Measurements from ENCODE around the gene CNKSR3.

Gene CNKSR3

GRCh38 chr6:154359161-154359574 is 151.3 kb downstream of the CNKSR3 start:
- no peak overlapping the region for H3K27ac ChIP-seq (ENCODE audit: insufficient read depth, low read length, poor library complexity, severe bottlenecking)
- H3K9me3 ChIP-seq (ENCODE audit: control insufficient read depth, low read length), result no peaks in the 10 kb centered on the region
- DNase-seq, result no peak
- no peaks in the 10 kb centered on the region for H3K36me3 ChIP-seq (ENCODE audit: control insufficient read depth, insufficient read depth, low read length)
- no peaks in the 10 kb centered on the region for H3K27me3 ChIP-seq (replicated peaks; ENCODE audit: control insufficient read depth, insufficient read depth, low read length, poor library complexity, severe bottlenecking)
- no peak overlapping the region for H3K4me3 ChIP-seq (ENCODE audit: insufficient read depth, low read depth, low read length, poor library complexity, severe bottlenecking)
- H3K4me1 ChIP-seq (ENCODE audit: control insufficient read depth, insufficient read depth, low read length, poor library complexity, severe bottlenecking), result no peaks in the 10 kb centered on the region

GRCh38 chr6:154358019-154358545 is 152.4 kb downstream of the CNKSR3 start:
- Histone ChIP-seq H3K4me1 (ENCODE audit: control insufficient read depth, insufficient read depth, low read length, poor library complexity, severe bottlenecking) (no peaks in the 10 kb centered on the region), H3K36me3 (ENCODE audit: control insufficient read depth, insufficient read depth, low read length) (no peaks in the 10 kb centered on the region), H3K27me3 (replicated peaks; ENCODE audit: control insufficient read depth, insufficient read depth, low read length, poor library complexity, severe bottlenecking) (no peaks in the 10 kb centered on the region), H3K4me3 (ENCODE audit: insufficient read depth, low read depth, low read length, poor library complexity, severe bottlenecking) (no peak overlapping the region), H3K27ac (ENCODE audit: insufficient read depth, low read length, poor library complexity, severe bottlenecking) (no peak overlapping the region), H3K9me3 (ENCODE audit: control insufficient read depth, low read length) (no peaks in the 10 kb centered on the region)
- no peak for DNase-seq

- DNase-seq, result no peak
- no peaks in the 10 kb centered on the region for H3K4me1 ChIP-seq (ENCODE audit: control insufficient read depth, insufficient read depth, low read length, poor library complexity, severe bottlenecking)
- H3K27ac ChIP-seq (ENCODE audit: insufficient read depth, low read length, poor library complexity, severe bottlenecking), result no peak within 1 kb of the TSS
- H3K36me3 ChIP-seq (ENCODE audit: control insufficient read depth, insufficient read depth, low read length), result no peaks in the 10 kb centered on the region
- H3K9me3 ChIP-seq (ENCODE audit: control insufficient read depth, low read length), result no peaks in the 10 kb centered on the region
- H3K27me3 ChIP-seq (replicated peaks; ENCODE audit: control insufficient read depth, insufficient read depth, low read length, poor library complexity, severe bottlenecking), result no peaks in the 10 kb centered on the region
- H3K4me3 ChIP-seq (ENCODE audit: insufficient read depth, low read depth, low read length, poor library complexity, severe bottlenecking), result no peak within 1 kb of the TSS
Measured at GRCh38 chr6:154356690-154357089, 153.8 kb downstream of the CNKSR3 start, which contains the start of gene IPCEF1. TSS of gene IPCEF1 (minus strand) at chr6:154356803. CDS start at chr6:154265947, 90,856 bp downstream.

GRCh38 chr6:154356113-154356512 is 154.4 kb downstream of the CNKSR3 start:
- Histone ChIP-seq H3K27ac (ENCODE audit: insufficient read depth, low read length, poor library complexity, severe bottlenecking) (no peak overlapping the region), H3K27me3 (replicated peaks; ENCODE audit: control insufficient read depth, insufficient read depth, low read length, poor library complexity, severe bottlenecking) (no peaks in the 10 kb centered on the region), H3K36me3 (ENCODE audit: control insufficient read depth, insufficient read depth, low read length) (no peaks in the 10 kb centered on the region), H3K9me3 (ENCODE audit: control insufficient read depth, low read length) (no peaks in the 10 kb centered on the region), H3K4me1 (ENCODE audit: control insufficient read depth, insufficient read depth, low read length, poor library complexity, severe bottlenecking) (no peaks in the 10 kb centered on the region), H3K4me3 (ENCODE audit: insufficient read depth, low read depth, low read length, poor library complexity, severe bottlenecking) (no peak overlapping the region)
- DNase-seq, result no peak

GRCh38 chr6:154354265-154354777 is 156.2 kb downstream of the CNKSR3 start:
- H3K9me3 ChIP-seq (ENCODE audit: control insufficient read depth, low read length), result no peaks in the 10 kb centered on the region
- H3K36me3 ChIP-seq (ENCODE audit: control insufficient read depth, insufficient read depth, low read length), result no peaks in the 10 kb centered on the region
- DNase-seq, result no peak
- H3K27ac ChIP-seq (ENCODE audit: insufficient read depth, low read length, poor library complexity, severe bottlenecking), result no peak overlapping the region
- no peaks in the 10 kb centered on the region for H3K4me1 ChIP-seq (ENCODE audit: control insufficient read depth, insufficient read depth, low read length, poor library complexity, severe bottlenecking)
- no peak overlapping the region for H3K4me3 ChIP-seq (ENCODE audit: insufficient read depth, low read depth, low read length, poor library complexity, severe bottlenecking)
- H3K27me3 ChIP-seq (replicated peaks; ENCODE audit: control insufficient read depth, insufficient read depth, low read length, poor library complexity, severe bottlenecking), result no peaks in the 10 kb centered on the region

GRCh38 chr6:154353626-154354025 is 156.9 kb downstream of the CNKSR3 start:
- H3K27me3 ChIP-seq (replicated peaks; ENCODE audit: control insufficient read depth, insufficient read depth, low read length, poor library complexity, severe bottlenecking), result no peaks in the 10 kb centered on the region
- no peaks in the 10 kb centered on the region for H3K36me3 ChIP-seq (ENCODE audit: control insufficient read depth, insufficient read depth, low read length)
- no peak overlapping the region for H3K27ac ChIP-seq (ENCODE audit: insufficient read depth, low read length, poor library complexity, severe bottlenecking)
- H3K9me3 ChIP-seq (ENCODE audit: control insufficient read depth, low read length), result no peaks in the 10 kb centered on the region
- no peak for DNase-seq
- H3K4me3 ChIP-seq (ENCODE audit: insufficient read depth, low read depth, low read length, poor library complexity, severe bottlenecking), result no peak overlapping the region
- no peaks in the 10 kb centered on the region for H3K4me1 ChIP-seq (ENCODE audit: control insufficient read depth, insufficient read depth, low read length, poor library complexity, severe bottlenecking)

GRCh38 chr6:154352898-154353585 is 157.4 kb downstream of the CNKSR3 start:
- H3K9me3 ChIP-seq (ENCODE audit: control insufficient read depth, low read length), result no peaks in the 10 kb centered on the region
- H3K27ac ChIP-seq (ENCODE audit: insufficient read depth, low read length, poor library complexity, severe bottlenecking), result no peak overlapping the region
- no peaks in the 10 kb centered on the region for H3K4me1 ChIP-seq (ENCODE audit: control insufficient read depth, insufficient read depth, low read length, poor library complexity, severe bottlenecking)
- DNase-seq, result no peak
- no peaks in the 10 kb centered on the region for H3K27me3 ChIP-seq (replicated peaks; ENCODE audit: control insufficient read depth, insufficient read depth, low read length, poor library complexity, severe bottlenecking)
- no peak overlapping the region for H3K4me3 ChIP-seq (ENCODE audit: insufficient read depth, low read depth, low read length, poor library complexity, severe bottlenecking)
- no peaks in the 10 kb centered on the region for H3K36me3 ChIP-seq (ENCODE audit: control insufficient read depth, insufficient read depth, low read length)

- H3K9me3 ChIP-seq (ENCODE audit: control insufficient read depth, low read length), result no peaks in the 10 kb centered on the region
- H3K27ac ChIP-seq (ENCODE audit: insufficient read depth, low read length, poor library complexity, severe bottlenecking), result no peak overlapping the region
- no peaks in the 10 kb centered on the region for H3K36me3 ChIP-seq (ENCODE audit: control insufficient read depth, insufficient read depth, low read length)
- DNase-seq, result no peak
- H3K27me3 ChIP-seq (replicated peaks; ENCODE audit: control insufficient read depth, insufficient read depth, low read length, poor library complexity, severe bottlenecking), result no peaks in the 10 kb centered on the region
- H3K4me1 ChIP-seq (ENCODE audit: control insufficient read depth, insufficient read depth, low read length, poor library complexity, severe bottlenecking), result no peaks in the 10 kb centered on the region
- no peak overlapping the region for H3K4me3 ChIP-seq (ENCODE audit: insufficient read depth, low read depth, low read length, poor library complexity, severe bottlenecking)
Measured at GRCh38 chr6:154350293-154350692, 160.2 kb downstream of the CNKSR3 start.

GRCh38 chr6:154347981-154348380 is 162.5 kb downstream of the CNKSR3 start:
- Histone ChIP-seq H3K27me3 (replicated peaks; ENCODE audit: control insufficient read depth, insufficient read depth, low read length, poor library complexity, severe bottlenecking) (no peaks in the 10 kb centered on the region), H3K4me1 (ENCODE audit: control insufficient read depth, insufficient read depth, low read length, poor library complexity, severe bottlenecking) (no peaks in the 10 kb centered on the region), H3K4me3 (ENCODE audit: insufficient read depth, low read depth, low read length, poor library complexity, severe bottlenecking) (no peak overlapping the region), H3K9me3 (ENCODE audit: control insufficient read depth, low read length) (no peaks in the 10 kb centered on the region), H3K27ac (ENCODE audit: insufficient read depth, low read length, poor library complexity, severe bottlenecking) (no peak overlapping the region), H3K36me3 (ENCODE audit: control insufficient read depth, insufficient read depth, low read length) (no peaks in the 10 kb centered on the region)
- DNase-seq, result no peak

- Histone ChIP-seq H3K4me1 (ENCODE audit: control insufficient read depth, insufficient read depth, low read length, poor library complexity, severe bottlenecking) (no peaks in the 10 kb centered on the region), H3K4me3 (ENCODE audit: insufficient read depth, low read depth, low read length, poor library complexity, severe bottlenecking) (no peak overlapping the region), H3K9me3 (ENCODE audit: control insufficient read depth, low read length) (no peaks in the 10 kb centered on the region), H3K27ac (ENCODE audit: insufficient read depth, low read length, poor library complexity, severe bottlenecking) (no peak overlapping the region), H3K27me3 (replicated peaks; ENCODE audit: control insufficient read depth, insufficient read depth, low read length, poor library complexity, severe bottlenecking) (no peaks in the 10 kb centered on the region), H3K36me3 (ENCODE audit: control insufficient read depth, insufficient read depth, low read length) (no peaks in the 10 kb centered on the region)
- DNase-seq, result no peak
Measured at GRCh38 chr6:154345811-154346210, 164.7 kb downstream of the CNKSR3 start.
